ENCODE measurements around the gene BTBD6. TPM values are rescaled to one million over a fixed set of nuclear protein-coding genes. Genes with fewer than 3 reads are reported as not detected.
A peak's percentile ranks its signal among the peaks of the same experiment; 100 is the strongest.

Gene BTBD6
- total and polyA plus RNA-seq, 2 donors from 2014 or later: 33.3 to 38.9 TPM

DNA sequence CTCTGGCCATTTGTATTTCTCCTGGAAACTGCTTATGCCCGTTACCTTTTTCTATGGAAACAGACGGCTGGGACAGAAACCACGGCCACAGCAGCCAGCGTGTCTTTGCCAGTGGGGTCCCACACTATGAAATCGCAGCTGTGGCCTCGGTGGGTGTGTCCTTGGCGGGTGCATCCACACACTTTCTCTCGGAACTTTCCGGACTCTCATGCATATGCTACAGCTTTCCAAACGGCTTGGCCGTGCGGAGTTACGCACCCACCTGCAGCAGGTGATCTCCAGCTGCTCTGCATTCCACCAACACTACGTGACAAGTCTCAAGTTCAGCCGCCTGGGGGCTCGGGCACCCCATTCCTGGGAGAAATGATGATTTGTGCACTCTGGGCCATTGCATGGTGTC, 1.3 kb upstream of the BTBD6 start:
- Histone ChIP-seq H3K36me3 (ENCODE audit: control insufficient read depth in 2 of 3, insufficient read depth in 3 of 3, low read length in 3 of 3) (peaks cover 0 to 17% (median 5%) of the 10 kb centered on the region in 3 donors), H3K4me3 (ENCODE audit: low read length in 3 of 3) (no peak overlapping the region), H3K9ac (ENCODE audit: low read length in 3 of 3) (no peak overlapping the region), H3K4me1 (ENCODE audit: control insufficient read depth in 2 of 3, insufficient read depth in 2 of 3, low read depth in 1 of 3, low read length in 3 of 3) (peaks cover 0 to 10% (median 0%) of the 10 kb centered on the region in 3 donors), H3K9me3 (ENCODE audit: control insufficient read depth in 2 of 3, insufficient read depth in 1 of 3, low read length in 3 of 3) (no peaks in the 10 kb centered on the region), H3K27me3 (ENCODE audit: control insufficient read depth, insufficient read depth, low read length) (no peaks in the 10 kb centered on the region), H3K27ac (ENCODE audit: low read depth in 2 of 2, low read length in 2 of 2) (no peak overlapping the region)
- intact Hi-C loops (cut with DNase I): no loop called here
- FAIRE-seq: no peak
- no peak for DNase-seq
- TF ChIP-seq, protein P1, sequence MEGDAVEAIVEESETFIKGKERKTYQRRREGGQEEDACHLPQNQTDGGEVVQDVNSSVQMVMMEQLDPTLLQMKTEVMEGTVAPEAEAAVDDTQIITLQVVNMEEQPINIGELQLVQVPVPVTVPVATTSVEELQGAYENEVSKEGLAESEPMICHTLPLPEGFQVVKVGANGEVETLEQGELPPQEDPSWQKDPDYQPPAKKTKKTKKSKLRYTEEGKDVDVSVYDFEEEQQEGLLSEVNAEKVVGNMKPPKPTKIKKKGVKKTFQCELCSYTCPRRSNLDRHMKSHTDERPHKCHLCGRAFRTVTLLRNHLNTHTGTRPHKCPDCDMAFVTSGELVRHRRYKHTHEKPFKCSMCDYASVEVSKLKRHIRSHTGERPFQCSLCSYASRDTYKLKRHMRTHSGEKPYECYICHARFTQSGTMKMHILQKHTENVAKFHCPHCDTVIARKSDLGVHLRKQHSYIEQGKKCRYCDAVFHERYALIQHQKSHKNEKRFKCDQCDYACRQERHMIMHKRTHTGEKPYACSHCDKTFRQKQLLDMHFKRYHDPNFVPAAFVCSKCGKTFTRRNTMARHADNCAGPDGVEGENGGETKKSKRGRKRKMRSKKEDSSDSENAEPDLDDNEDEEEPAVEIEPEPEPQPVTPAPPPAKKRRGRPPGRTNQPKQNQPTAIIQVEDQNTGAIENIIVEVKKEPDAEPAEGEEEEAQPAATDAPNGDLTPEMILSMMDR (IDR thresholded peaks at IDR 0.05; ENCODE audit: borderline replicate concordance, extremely low read depth, insufficient read depth): no peak

DNA sequence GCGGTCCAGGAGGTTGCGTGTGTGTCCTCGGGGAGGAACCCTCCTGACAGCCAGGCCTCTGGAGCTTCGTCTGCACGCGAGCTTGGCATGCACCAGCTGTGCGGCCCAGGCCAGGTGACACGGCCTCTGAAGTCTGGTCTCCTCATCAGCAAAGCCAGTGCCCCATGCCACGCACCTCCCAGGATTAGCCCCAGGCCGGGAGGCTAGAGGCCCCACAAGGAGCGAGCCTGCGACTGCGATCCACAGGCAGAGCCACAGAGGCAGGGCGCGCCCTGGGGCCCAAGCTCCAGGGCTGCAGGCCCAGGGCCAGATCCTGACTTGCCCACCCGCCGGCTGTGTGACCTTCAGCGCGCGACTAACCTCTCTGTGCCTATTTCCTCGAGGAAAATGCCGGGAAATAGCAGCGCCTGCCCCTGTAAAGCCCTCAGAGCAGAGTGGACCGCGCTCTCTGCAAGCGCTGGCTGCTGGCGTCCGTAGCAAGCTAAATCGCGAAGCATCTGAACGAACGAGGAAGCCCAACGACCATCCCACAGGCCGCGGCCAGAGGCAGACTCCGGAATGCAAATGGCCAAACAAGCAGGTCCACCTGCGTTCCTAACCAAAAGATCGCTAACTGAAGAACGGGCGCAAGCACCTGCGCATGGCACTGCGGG, 492 bp upstream of the BTBD6 start:
- peak overlapping the region; percentile 70 to 79 (median 79) for H3K4me3 ChIP-seq (ENCODE audit: low read length in 3 of 3)
- peaks cover 0 to 19% (median 6%) of the 10 kb centered on the region in 3 donors for H3K36me3 ChIP-seq (ENCODE audit: control insufficient read depth in 2 of 3, insufficient read depth in 3 of 3, low read length in 3 of 3)
- FAIRE-seq: no peak
- DNase-seq: peak in 1 of 5 donors; percentile 74
- H3K9me3 ChIP-seq (ENCODE audit: control insufficient read depth in 2 of 3, insufficient read depth in 1 of 3, low read length in 3 of 3): no peaks in the 10 kb centered on the region
- H3K4me1 ChIP-seq (ENCODE audit: control insufficient read depth in 2 of 3, insufficient read depth in 2 of 3, low read depth in 1 of 3, low read length in 3 of 3): peaks cover 0 to 10% (median 0%) of the 10 kb centered on the region in 3 donors
- TF ChIP-seq, protein P1 (IDR thresholded peaks at IDR 0.05; ENCODE audit: borderline replicate concordance, extremely low read depth, insufficient read depth): no peak
- peak overlapping the region; percentile 59 to 82 (median 65) for H3K9ac ChIP-seq (ENCODE audit: low read length in 3 of 3)
- no peaks in the 10 kb centered on the region for H3K27me3 ChIP-seq (ENCODE audit: control insufficient read depth, insufficient read depth, low read length)
- H3K27ac ChIP-seq (ENCODE audit: low read depth in 2 of 2, low read length in 2 of 2): peak overlapping the region; percentile 33 to 81
- intact Hi-C loops (cut with DNase I): no loop called here

DNA sequence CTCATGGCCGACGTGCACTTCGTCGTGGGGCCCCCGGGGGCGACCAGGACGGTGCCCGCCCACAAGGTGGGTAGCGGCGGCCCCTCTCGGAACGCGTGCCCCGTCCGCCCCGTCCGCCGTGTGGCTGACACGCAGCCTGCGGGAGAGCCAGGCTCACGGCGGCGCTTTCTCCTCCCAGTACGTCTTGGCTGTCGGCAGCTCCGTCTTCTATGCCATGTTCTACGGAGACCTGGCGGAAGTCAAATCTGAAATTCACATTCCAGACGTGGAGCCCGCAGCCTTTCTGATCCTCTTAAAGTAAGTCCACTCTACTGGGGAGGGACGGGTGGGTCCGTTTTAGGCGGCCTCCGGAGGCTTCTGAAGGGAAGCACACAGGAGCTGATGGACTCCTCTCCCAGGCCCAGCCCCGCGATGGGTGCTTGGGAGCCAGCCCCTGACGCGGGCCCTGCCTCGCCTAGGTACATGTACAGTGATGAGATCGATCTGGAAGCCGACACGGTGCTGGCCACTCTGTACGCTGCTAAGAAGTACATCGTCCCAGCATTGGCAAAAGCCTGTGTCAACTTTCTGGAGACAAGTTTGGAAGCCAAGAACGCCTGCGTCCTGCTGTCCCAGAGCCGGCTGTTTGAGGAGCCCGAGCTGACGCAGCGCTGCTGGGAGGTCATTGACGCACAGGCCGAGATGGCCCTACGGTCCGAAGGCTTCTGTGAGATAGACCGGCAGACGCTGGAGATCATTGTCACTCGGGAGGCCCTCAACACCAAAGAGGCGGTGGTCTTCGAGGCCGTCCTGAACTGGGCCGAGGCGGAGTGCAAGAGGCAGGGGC, 1.1 kb downstream of the BTBD6 start:
- DNase-seq: peak in 4 of 5 donors; percentile 31 to 75 (median 41)
- intact Hi-C loops (cut with DNase I): no loop called here
- H3K9ac ChIP-seq (ENCODE audit: low read length in 3 of 3): no peak overlapping the region

More for the DNA sequence above, 1.1 kb downstream of the BTBD6 start:
- Histone ChIP-seq H3K4me1 (ENCODE audit: control insufficient read depth in 2 of 3, insufficient read depth in 2 of 3, low read depth in 1 of 3, low read length in 3 of 3) (peaks cover 0 to 10% (median 0%) of the 10 kb centered on the region in 3 donors), H3K9me3 (ENCODE audit: control insufficient read depth in 2 of 3, insufficient read depth in 1 of 3, low read length in 3 of 3) (no peaks in the 10 kb centered on the region), H3K27me3 (ENCODE audit: control insufficient read depth, insufficient read depth, low read length) (no peaks in the 10 kb centered on the region), H3K4me3 (ENCODE audit: low read length in 3 of 3) (peak overlapping the region in 1 of 3 donors; percentile 47), H3K27ac (ENCODE audit: low read depth in 2 of 2, low read length in 2 of 2) (peak overlapping the region in 1 of 2 donors; percentile 60), H3K36me3 (ENCODE audit: control insufficient read depth in 2 of 3, insufficient read depth in 3 of 3, low read length in 3 of 3) (peaks cover 0 to 22% (median 6%) of the 10 kb centered on the region in 3 donors)
- FAIRE-seq: no peak
- TF ChIP-seq, protein P1 (IDR thresholded peaks at IDR 0.05; ENCODE audit: borderline replicate concordance, extremely low read depth, insufficient read depth): no peak

Data from kidney (tissue), 14 donors.